GM18867 (cell line): ENCODE data around the gene CACNB4.
"Not testable (repeated sequence)": the region's sequence is repeated elsewhere in the genome, so short reads cannot be mapped to it uniquely, and the experiment has no call there.

ENCODE experiments used
- ATAC-seq: cut with Tn5 transposase; IDR thresholded peaks from one replicate; pipeline ENCODE4 v1.9.1; 2021; ENCODE audit warnings: mild to moderate bottlenecking, moderate library complexity; ENCODE audit not compliant: unreplicated experiment

The CACNB4 gene

GRCh38 chr2:151796774-151797173 is 302.1 kb downstream of the CACNB4 start:
- ATAC-seq: no peak

GRCh38 chr2:151795646-151796240 is 303.1 kb downstream of the CACNB4 start:
- ATAC-seq: no peak

GRCh38 chr2:151794422-151794821 is 304.4 kb downstream of the CACNB4 start:
- ATAC-seq: not testable (repeated sequence)

- no peak for ATAC-seq
These were observed 305.7 kb downstream of the CACNB4 start for GRCh38 chr2:151793123-151793522.

- no peak for ATAC-seq
These were observed 306.3 kb downstream of the CACNB4 start for GRCh38 chr2:151792589-151792988.

GRCh38 chr2:151791545-151791944 is 307.3 kb downstream of the CACNB4 start:
- no peak for ATAC-seq

GRCh38 chr2:151790689-151791088 is 308.2 kb downstream of the CACNB4 start:
- no peak for ATAC-seq

GRCh38 chr2:151789055-151789834 is 309.6 kb downstream of the CACNB4 start:
- no peak for ATAC-seq

- ATAC-seq: no peak
These were observed 312.4 kb downstream of the CACNB4 start for GRCh38 chr2:151786483-151786882.

- ATAC-seq: no peak
These were observed 312.8 kb downstream of the CACNB4 start for GRCh38 chr2:151786077-151786476.

- ATAC-seq: no peak
These were observed 315.7 kb downstream of the CACNB4 start for GRCh38 chr2:151783133-151783520.
